Ishikawa (cell line): ENCODE measurements around the gene PHETA1.

Source experiments
- CEBPB ChIP-seq: IDR thresholded peaks from 2 replicates; pipeline ENCODE4 v1.6.1; 2012
- CREB1 ChIP-seq: IDR thresholded peaks from 2 replicates; pipeline ENCODE4 v1.6.1; 2012; ENCODE audit warnings: low read depth
- EGR1 ChIP-seq: IDR thresholded peaks from 2 replicates; pipeline ENCODE4 v1.6.1; 2012
- EP300 ChIP-seq: IDR thresholded peaks from 2 replicates; pipeline ENCODE4 v1.6.1; 2012; ENCODE audit warnings: borderline replicate concordance
- FOXM1 ChIP-seq: IDR thresholded peaks from 2 replicates; pipeline ENCODE4 v1.6.1; 2012; ENCODE audit warnings: low read depth, borderline replicate concordance
- MAX ChIP-seq: IDR thresholded peaks from 2 replicates; pipeline ENCODE4 v1.6.1; 2012
- NFIC ChIP-seq: IDR thresholded peaks from 2 replicates; pipeline ENCODE4 v1.6.1; 2012
- RAD21 ChIP-seq: IDR thresholded peaks from 2 replicates; pipeline ENCODE4 v1.6.1; 2012; ENCODE audit warnings: low read depth
- REST ChIP-seq: IDR thresholded peaks from 2 replicates; pipeline ENCODE4 v1.6.1; 2012; ENCODE audit warnings: low read depth, mild to moderate bottlenecking
- TAF1 ChIP-seq: IDR thresholded peaks from 2 replicates; pipeline ENCODE4 v1.6.1; 2012; ENCODE audit warnings: low read depth, mild to moderate bottlenecking
- TCF12 ChIP-seq: IDR thresholded peaks from 2 replicates; pipeline ENCODE4 v1.6.1; 2012; ENCODE audit warnings: low read depth
- TEAD4 ChIP-seq: IDR thresholded peaks from 2 replicates; pipeline ENCODE4 v1.6.1; 2012
- USF1 ChIP-seq: IDR thresholded peaks from 2 replicates; pipeline ENCODE4 v1.6.1; 2012
- YY1 ChIP-seq: IDR thresholded peaks from 2 replicates; pipeline ENCODE4 v1.6.1; 2012; ENCODE audit warnings: low read depth
- ZBTB7A ChIP-seq: IDR thresholded peaks from 2 replicates; pipeline ENCODE4 v1.6.1; 2012; ENCODE audit warnings: low read depth

PHETA1 gene

GRCh38 chr12:111401167-111401605 lies 32.3 kb upstream of the PHETA1 start:
- TF ChIP-seq TEAD4 = no peak
- no peak for TF ChIP-seq CEBPB
- no peak for TF ChIP-seq MAX
- no peak for TF ChIP-seq EGR1
- TF ChIP-seq REST = no peak
- TF ChIP-seq USF1 = no peak
- no peak for TF ChIP-seq ZBTB7A
- no peak for TF ChIP-seq EP300
- TF ChIP-seq FOXM1 = no peak
- TF ChIP-seq TAF1 = no peak
- TF ChIP-seq NFIC = no peak
- TF ChIP-seq YY1 = no peak
- TF ChIP-seq RAD21 = no peak
- no peak for TF ChIP-seq TCF12
- no peak for TF ChIP-seq CREB1

- TF ChIP-seq USF1 = no peak
- no peak for TF ChIP-seq EGR1
- TF ChIP-seq TEAD4 = no peak
- TF ChIP-seq RAD21 = no peak
- no peak for TF ChIP-seq FOXM1
- no peak for TF ChIP-seq CREB1
- TF ChIP-seq MAX = no peak
- no peak for TF ChIP-seq CEBPB
- TF ChIP-seq TAF1 = no peak
Measured at GRCh38 chr12:111398530-111398929, 29.6 kb upstream of the PHETA1 start.

GRCh38 chr12:111396726-111397445 lies 28.0 kb upstream of the PHETA1 start:
- TF ChIP-seq TCF12 (no peak), MAX (no peak), EP300 (no peak), TAF1 (no peak), TEAD4 (no peak), CEBPB (peak; percentile 1; the same call in 1 of the 2 replicates), ZBTB7A (no peak), NFIC (peak; percentile 85), EGR1 (no peak), RAD21 (peak; percentile 96), USF1 (no peak)

- no peak for TF ChIP-seq YY1
- no peak for TF ChIP-seq EGR1
- TF ChIP-seq CEBPB = no peak
- no peak for TF ChIP-seq EP300
- TF ChIP-seq NFIC = no peak
Measured at GRCh38 chr12:111395336-111396187, 26.7 kb upstream of the PHETA1 start.

GRCh38 chr12:111394480-111394879 lies 25.6 kb upstream of the PHETA1 start:
- TF ChIP-seq TAF1 (no peak), REST (no peak), USF1 (no peak), CREB1 (no peak), EGR1 (no peak), RAD21 (no peak), FOXM1 (no peak), TEAD4 (no peak), CEBPB (no peak), ZBTB7A (no peak), EP300 (no peak), MAX (no peak), TCF12 (no peak), YY1 (no peak)
